Fibroblast of mammary gland (primary cell): ENCODE results near the gene ELFN1.

ENCODE experiments used
- DNase-seq: peaks from one replicate; pipeline ENCODE4 v3.0.0-alpha.2; 2010; ENCODE audit warnings: low read depth
- H3K4me3 ChIP-seq: 2 replicates; pipeline ENCODE4 v1.5.1; 2011; ENCODE audit warnings: low read depth, mild to moderate bottlenecking, low read length, moderate library complexity; ENCODE audit not compliant: control insufficient read depth
- CTCF ChIP-seq: conservative IDR thresholded peaks from 2 replicates; pipeline ENCODE4 v1.5.1; 2011; ENCODE audit warnings: low read depth, low read length, inconsistent platforms; ENCODE audit not compliant: control insufficient read depth, insufficient read depth

Gene ELFN1

GRCh38 chr7:1651891-1652290 lies 18.2 kb upstream of the ELFN1 start:
- no peak for DNase-seq
- no peak overlapping the region for H3K4me3 ChIP-seq
- no peak for TF ChIP-seq CTCF

- TF ChIP-seq CTCF: no peak
- H3K4me3 ChIP-seq: no peak overlapping the region
- DNase-seq: no peak
Measured at GRCh38 chr7:1653500-1653899, 16.6 kb upstream of the ELFN1 start.

GRCh38 chr7:1654111-1654510 lies 16.0 kb upstream of the ELFN1 start:
- no peak for DNase-seq
- no peak for TF ChIP-seq CTCF
- no peak overlapping the region for H3K4me3 ChIP-seq

- no peak for TF ChIP-seq CTCF
- no peak overlapping the region for H3K4me3 ChIP-seq
- DNase-seq: no peak
Measured at GRCh38 chr7:1654738-1655475, 15.2 kb upstream of the ELFN1 start.

- peak; percentile 81 for DNase-seq
- H3K4me3 ChIP-seq: no peak overlapping the region
- no peak for TF ChIP-seq CTCF
Measured at GRCh38 chr7:1659696-1660095, 10.4 kb upstream of the ELFN1 start.

- no peak for DNase-seq
- TF ChIP-seq CTCF: no peak
- H3K4me3 ChIP-seq: no peak overlapping the region
Measured at GRCh38 chr7:1661461-1661860, 8.6 kb upstream of the ELFN1 start.

GRCh38 chr7:1662101-1662500 lies 8.0 kb upstream of the ELFN1 start:
- DNase-seq: no peak
- H3K4me3 ChIP-seq: no peak overlapping the region
- no peak for TF ChIP-seq CTCF
